GM12878 (cell line): Measurements from ENCODE around the gene DPH1. TPM values are rescaled to one million over a fixed set of nuclear protein-coding genes. Genes with fewer than 3 reads are reported as not detected.

Source experiments
- ATF3 ChIP-seq: IDR thresholded peaks from 2 replicates; pipeline ENCODE4 v1.6.1; 2011; ENCODE audit warnings: low read depth, mild to moderate bottlenecking, low read length, moderate library complexity, borderline replicate concordance; ENCODE audit errors: extremely low read depth
- CBFB ChIP-seq: IDR thresholded peaks from 2 replicates; pipeline ENCODE4 v1.6.1; 2016; ENCODE audit warnings: antibody characterized with exemption, low read depth
- CEBPZ ChIP-seq: fragments of 150-350 bp; IDR thresholded peaks from 2 replicates; pipeline ENCODE4 v1.6.1; 2016; ENCODE audit warnings: low read depth, low read length
- CHD2 ChIP-seq: IDR thresholded peaks from 2 replicates; pipeline ENCODE4 v1.6.1; 2011; ENCODE audit warnings: low read depth, low read length, improper control_type of control experiment, borderline replicate concordance
- DPF2 ChIP-seq: fragments of 450-650 bp; IDR thresholded peaks from 2 replicates; pipeline ENCODE4 v1.6.1; 2017; ENCODE audit warnings: mild to moderate bottlenecking
- EED ChIP-seq: sonication (generic); IDR thresholded peaks from 2 replicates; pipeline ENCODE4 v1.6.1; 2016; ENCODE audit warnings: antibody characterized with exemption, low read depth
- GATAD2B ChIP-seq: fragments of 450-650 bp; conservative IDR thresholded peaks from 2 replicates; pipeline ENCODE4 v1.6.1; 2017; ENCODE audit warnings: low read depth, mild to moderate bottlenecking, moderate library complexity
- HDGF ChIP-seq: fragments of 450-650 bp; IDR thresholded peaks from 2 replicates; pipeline ENCODE4 v1.6.1; 2016; ENCODE audit warnings: antibody characterized with exemption
- IKZF1 ChIP-seq: fragments of 450-650 bp; conservative IDR thresholded peaks from 2 replicates; pipeline ENCODE4 v1.6.1; 2017; ENCODE audit warnings: antibody characterized with exemption, mild to moderate bottlenecking
- KDM1A ChIP-seq: fragments of 200-600 bp; sonication (generic); IDR thresholded peaks from 2 replicates; pipeline ENCODE4 v1.6.1; 2016; ENCODE audit warnings: borderline replicate concordance
- LARP7 ChIP-seq: fragments of 450-650 bp; IDR thresholded peaks from 2 replicates; pipeline ENCODE4 v1.6.1; 2017; ENCODE audit warnings: mild to moderate bottlenecking
- MTA2 ChIP-seq: fragments of 450-650 bp; IDR thresholded peaks from 2 replicates; pipeline ENCODE4 v1.6.1; 2016; ENCODE audit warnings: low read depth, mild to moderate bottlenecking, moderate library complexity
- NR2C1 ChIP-seq: fragments of 450-650 bp; IDR thresholded peaks from 2 replicates; pipeline ENCODE4 v1.6.1; 2017; ENCODE audit warnings: antibody characterized with exemption, mild to moderate bottlenecking, moderate library complexity
- NR2C2 ChIP-seq: IDR thresholded peaks from 2 replicates; pipeline ENCODE4 v1.6.1; 2011; ENCODE audit warnings: borderline replicate concordance, low read depth; ENCODE audit not compliant: control insufficient read depth, insufficient read length
- NRF1 ChIP-seq: conservative IDR thresholded peaks from 2 replicates; pipeline ENCODE4 v1.6.1; 2011; ENCODE audit warnings: mild to moderate bottlenecking, low read depth, low read length, improper control_type of control experiment
- POLR2AphosphoS2 ChIP-seq: IDR thresholded peaks from 2 replicates; pipeline ENCODE4 v1.6.1; 2011; ENCODE audit warnings: low read depth, mild to moderate bottlenecking, low read length, improper control_type of control experiment, moderate library complexity
- RAD21 ChIP-seq: IDR thresholded peaks from 2 replicates; pipeline ENCODE4 v1.6.1; 2011; ENCODE audit warnings: mild to moderate bottlenecking, low read depth, low read length, moderate library complexity; ENCODE audit not compliant: insufficient read depth
- SREBF1 ChIP-seq: IDR thresholded peaks from 2 replicates; pipeline ENCODE4 v1.6.1; 2012; ENCODE audit warnings: mild to moderate bottlenecking, low read length
- STAT1 ChIP-seq: fragments of 450-650 bp; conservative IDR thresholded peaks from 2 replicates; pipeline ENCODE4 v1.6.1; 2014; ENCODE audit warnings: antibody characterized with exemption, mild to moderate bottlenecking
- SUPT20H ChIP-seq: IDR thresholded peaks from 2 replicates; pipeline ENCODE4 v1.6.1; 2011; ENCODE audit warnings: low read depth, mild to moderate bottlenecking, low read length, moderate library complexity, borderline replicate concordance; ENCODE audit not compliant: control insufficient read depth
- TBL1XR1 ChIP-seq: IDR thresholded peaks from 2 replicates; pipeline ENCODE4 v1.6.1; 2012; ENCODE audit warnings: low read depth, low read length, improper control_type of control experiment
- TCF3 ChIP-seq: IDR thresholded peaks from 2 replicates; pipeline ENCODE4 v1.6.1; 2012; ENCODE audit warnings: low read depth, mild to moderate bottlenecking, low read length, borderline replicate concordance; ENCODE audit not compliant: insufficient read depth
- TCF7 ChIP-seq: IDR thresholded peaks from 2 replicates; pipeline ENCODE4 v1.6.1; 2014; ENCODE audit warnings: antibody characterized with exemption, borderline replicate concordance
- USF1 ChIP-seq: IDR thresholded peaks from 2 replicates; pipeline ENCODE4 v1.6.1; 2011; ENCODE audit warnings: borderline replicate concordance, low read depth, mild to moderate bottlenecking, moderate library complexity, mixed read lengths, low read length; ENCODE audit not compliant: insufficient read depth; ENCODE audit errors: extremely low read length
- WRNIP1 ChIP-seq: IDR thresholded peaks from 2 replicates; pipeline ENCODE4 v1.6.1; 2011; ENCODE audit warnings: low read depth, low read length, improper control_type of control experiment, borderline replicate concordance
- ZBED1 ChIP-seq: IDR thresholded peaks from 2 replicates; pipeline ENCODE4 v1.6.1; 2016; ENCODE audit warnings: borderline replicate concordance
- ZNF217 ChIP-seq: fragments of 450-650 bp; IDR thresholded peaks from 2 replicates; pipeline ENCODE4 v1.6.1; 2017; ENCODE audit warnings: antibody characterized with exemption, mild to moderate bottlenecking
- polyA plus RNA-seq, 11 experiments: library from polyadenylated mRNA; depleted of rRNA in 4 of 11; unstranded in 6 of 11; stranded (reverse) in 5 of 11; fragments of >200 nt; fragmentation: Nextera tagmentation in 4 of 11; fragmentation: Illumina TruSeq in 1 of 11; extraction: Ambion mirVana in 4 of 11; extraction: Trizol in 1 of 11; gene quantifications; 1 replicate in 1 of 11; 2 replicates in 10 of 11; pipeline versions ENCODE4 v1.2.1 to v1.2.3, GENCODE V29; 2011 to 2016; ENCODE audit warnings: inconsistent platforms in 2 of 11, missing spikeins in 2 of 11, low read depth in 1 of 11
- total RNA-seq, 4 experiments: library from RNA; depleted of rRNA in 3 of 4; stranded (reverse); fragments of >200 nt in 3 of 4; fragmentation: Illumina TruSeq in 1 of 4; extraction: Trizol in 1 of 4; gene quantifications; 2 replicates each; pipeline versions ENCODE4 v1.2.1 to v1.2.3, GENCODE V29; 2013 to 2021

The DPH1 gene
- total and polyA plus RNA-seq, 10 of the 15 experiments (the other 5 are each of a cell fraction or from before 2014, with no cell fraction given), result 0.29 to 33.6 (median 20.2) TPM

- TF ChIP-seq USF1 (no peak), ATF3 (no peak), NRF1 (no peak), CBFB (peak; percentile 33; the same call in 1 of the 2 replicates), ZNF217 (no peak), SUPT20H (no peak), TCF3 (0 out of 2 replicates have a peak, but pooled peaks have one; percentile 21), DPF2 (no peak), WRNIP1 (no peak), SREBF1 (no peak), MTA2 (peak; percentile 76), TBL1XR1 (peak; percentile 94), STAT1 (no peak), POLR2AphosphoS2 (no peak), NR2C2 (no peak), RAD21 (peak; percentile 78), CHD2 (peak; percentile 64), KDM1A (no peak), CEBPZ (no peak), ZBED1 (peak; percentile 83; the same call in 1 of the 2 replicates), LARP7 (no peak), IKZF1 (peak; percentile 85), TCF7 (no peak), EED (peak; percentile 91), GATAD2B (peak; percentile 95), NR2C1 (peak; percentile 49), HDGF (no peak)
These were observed 53.7 kb downstream of the DPH1 start (continued) for GRCh38 chr17:2083613-2084035.
